Coronary artery (tissue), 2 donors: ENCODE data around the gene CFAP43.

Source experiments
- DNase-seq: peaks from one replicate; pipeline ENCODE4 v3.0.0-alpha.2; 2017; ENCODE audit warnings: low spot score
- H3K27ac ChIP-seq, 2 donors: fragments of 200-600 bp; sonication (generic); one replicate each; pipeline ENCODE4 v1.5.1; 2016 to 2019
- H3K4me3 ChIP-seq: fragments of 200-600 bp; sonication (generic); 2 replicates; pipeline ENCODE4 v1.5.1; 2016; ENCODE audit warnings: mild to moderate bottlenecking, moderate library complexity
- TF ChIP-seq, protein P1 (sequence below): fragments of 200-600 bp; sonication (generic); IDR thresholded peaks from one replicate; pipeline ENCODE4 v1.5.1; 2019; ENCODE audit warnings: antibody characterized with exemption

CFAP43 gene

GRCh38 chr10:104085801-104086400 lies 146.3 kb downstream of the CFAP43 start, which contains the start of gene COL17A1:
COL17A1 (minus strand) TSS chr10:104085880; CDS start chr10:104080673, 5,207 bp downstream.
- TF ChIP-seq, protein P1, sequence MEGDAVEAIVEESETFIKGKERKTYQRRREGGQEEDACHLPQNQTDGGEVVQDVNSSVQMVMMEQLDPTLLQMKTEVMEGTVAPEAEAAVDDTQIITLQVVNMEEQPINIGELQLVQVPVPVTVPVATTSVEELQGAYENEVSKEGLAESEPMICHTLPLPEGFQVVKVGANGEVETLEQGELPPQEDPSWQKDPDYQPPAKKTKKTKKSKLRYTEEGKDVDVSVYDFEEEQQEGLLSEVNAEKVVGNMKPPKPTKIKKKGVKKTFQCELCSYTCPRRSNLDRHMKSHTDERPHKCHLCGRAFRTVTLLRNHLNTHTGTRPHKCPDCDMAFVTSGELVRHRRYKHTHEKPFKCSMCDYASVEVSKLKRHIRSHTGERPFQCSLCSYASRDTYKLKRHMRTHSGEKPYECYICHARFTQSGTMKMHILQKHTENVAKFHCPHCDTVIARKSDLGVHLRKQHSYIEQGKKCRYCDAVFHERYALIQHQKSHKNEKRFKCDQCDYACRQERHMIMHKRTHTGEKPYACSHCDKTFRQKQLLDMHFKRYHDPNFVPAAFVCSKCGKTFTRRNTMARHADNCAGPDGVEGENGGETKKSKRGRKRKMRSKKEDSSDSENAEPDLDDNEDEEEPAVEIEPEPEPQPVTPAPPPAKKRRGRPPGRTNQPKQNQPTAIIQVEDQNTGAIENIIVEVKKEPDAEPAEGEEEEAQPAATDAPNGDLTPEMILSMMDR, result no peak
- DNase-seq, result no peak
- no peak within 1 kb of the TSS for H3K27ac ChIP-seq
- H3K4me3 ChIP-seq, result no peak within 1 kb of the TSS

- no peak for DNase-seq
- TF ChIP-seq, protein P1, result no peak
- Histone ChIP-seq H3K4me3 (no peak overlapping the region), H3K27ac (no peak overlapping the region)
Observed at GRCh38 chr10:104084482-104085142, 147.6 kb downstream of the CFAP43 start.

DNA sequence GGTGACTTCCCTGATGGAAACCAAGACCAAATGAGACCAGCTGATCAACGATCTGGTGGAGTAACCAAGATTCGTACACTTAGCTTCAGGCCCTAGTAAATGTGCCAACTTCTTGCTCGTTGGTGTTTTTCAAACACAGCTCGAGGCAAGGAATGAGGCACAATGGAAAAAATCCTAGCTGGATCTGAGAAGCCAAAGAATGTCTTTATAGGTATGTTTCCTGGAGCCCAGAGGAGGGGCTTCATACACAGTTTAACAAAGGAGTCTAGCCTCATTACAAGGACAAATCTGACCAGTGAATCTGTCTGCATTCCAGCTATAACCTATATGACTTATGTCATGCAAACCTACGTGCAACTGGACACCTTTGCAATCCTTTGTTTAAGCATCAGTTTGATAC lies 150.2 kb downstream of the CFAP43 start:
- no peak overlapping the region for H3K27ac ChIP-seq
- no peak for DNase-seq
- H3K4me3 ChIP-seq, result no peak overlapping the region
- TF ChIP-seq, protein P1, result no peak

DNA sequence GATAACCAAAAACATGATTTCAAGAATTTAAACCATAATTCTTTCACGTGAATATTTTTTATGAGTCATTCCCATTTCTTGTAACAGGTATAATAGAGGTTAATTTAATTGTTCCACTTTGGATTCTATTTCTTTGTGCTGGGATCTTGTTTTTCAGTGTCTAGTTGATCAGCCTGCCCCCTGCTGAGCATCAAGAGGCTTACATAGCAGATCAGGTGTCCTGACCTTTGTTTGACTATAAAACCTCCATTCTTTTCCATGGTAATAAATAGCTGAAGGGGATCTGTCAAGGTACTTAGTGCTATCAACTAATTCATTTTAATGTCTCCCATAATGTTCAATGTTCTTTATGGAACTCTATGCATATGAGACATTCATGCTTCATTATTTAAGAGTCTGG lies 151.4 kb downstream of the CFAP43 start:
- H3K4me3 ChIP-seq, result no peak overlapping the region
- H3K27ac ChIP-seq, result no peak overlapping the region
- TF ChIP-seq, protein P1, result no peak
- no peak for DNase-seq
